Measurements from ENCODE around the gene ITGA4.

ITGA4 gene

DNA sequence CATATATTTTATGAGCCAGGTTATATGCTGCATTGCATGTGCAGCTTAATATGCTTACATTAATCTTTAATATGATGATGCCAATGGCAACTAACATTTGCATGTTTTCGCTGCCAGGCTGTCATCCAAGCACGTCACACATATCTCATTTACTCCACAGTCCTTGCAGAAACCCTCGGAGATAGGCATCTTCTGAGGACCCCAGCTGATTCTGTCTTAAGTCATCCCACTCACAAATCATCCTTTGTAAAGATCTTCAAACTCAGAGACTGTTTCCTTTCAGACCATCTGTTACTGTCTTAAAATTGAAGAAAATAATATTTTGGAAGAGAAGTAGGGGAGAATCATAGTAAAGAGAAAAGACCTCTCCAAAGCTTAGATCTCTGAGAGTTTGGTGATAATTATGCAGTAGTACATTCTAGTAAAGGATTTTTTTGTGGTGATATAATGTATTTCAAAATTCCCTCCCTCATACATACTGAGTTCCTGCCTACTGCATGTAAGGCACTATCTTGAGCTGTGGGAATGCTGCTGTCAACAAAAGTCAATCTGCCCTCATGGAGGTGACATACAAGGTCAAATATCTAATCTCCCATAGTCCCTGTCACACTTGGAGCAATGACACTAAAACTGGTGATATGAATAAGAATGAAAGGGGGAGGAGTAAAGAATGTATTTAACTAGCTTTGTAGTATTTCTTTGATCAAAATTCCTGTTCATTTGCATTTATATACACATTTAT, 11.0 kb downstream of the ITGA4 start:
- Histone ChIP-seq H3K27ac (ENCODE audit: low read depth, low read length) (no peak overlapping the region), H3K36me3 (ENCODE audit: control insufficient read depth in 5 of 5, insufficient read depth in 5 of 5, low read length in 5 of 5) (no peaks in the 10 kb centered on the region), H3K9me3 (ENCODE audit: control insufficient read depth in 5 of 5, low read length in 5 of 5) (no peaks in the 10 kb centered on the region), H3K4me1 (ENCODE audit: control insufficient read depth in 5 of 5, insufficient read depth in 5 of 5, low read length in 5 of 5) (no peaks in the 10 kb centered on the region), H3K9ac (ENCODE audit: low read length in 5 of 5) (no peak overlapping the region), H3K27me3 (ENCODE audit: control insufficient read depth in 5 of 5, insufficient read depth in 4 of 5, low read length in 5 of 5) (no peaks in the 10 kb centered on the region), H3K4me3 (ENCODE audit: low read depth in 1 of 5, low read length in 5 of 5) (no peak overlapping the region)

DNA sequence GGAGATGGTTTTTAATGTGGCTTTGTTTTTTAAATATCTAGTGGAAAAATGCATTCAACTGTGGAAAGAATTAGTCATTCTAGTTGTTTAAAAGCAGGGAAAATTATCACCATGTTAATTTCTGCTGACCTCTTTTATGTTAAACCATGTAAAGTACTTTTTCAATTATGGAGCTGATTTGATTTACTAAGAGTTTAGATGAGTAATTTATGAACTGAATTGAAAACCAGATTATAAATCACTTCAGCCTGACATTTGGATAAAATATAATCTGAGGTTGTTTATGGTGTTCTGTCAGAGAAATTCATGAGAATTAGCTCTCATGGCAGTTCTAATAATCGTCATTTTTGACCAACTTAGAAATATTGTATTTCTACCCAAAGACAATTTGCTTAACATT, 11.6 kb downstream of the ITGA4 start:
- Histone ChIP-seq H3K9me3 (ENCODE audit: control insufficient read depth in 5 of 5, low read length in 5 of 5) (no peaks in the 10 kb centered on the region), H3K27me3 (ENCODE audit: control insufficient read depth in 5 of 5, insufficient read depth in 4 of 5, low read length in 5 of 5) (no peaks in the 10 kb centered on the region), H3K4me3 (ENCODE audit: low read depth in 1 of 5, low read length in 5 of 5) (no peak overlapping the region), H3K9ac (ENCODE audit: low read length in 5 of 5) (no peak overlapping the region), H3K27ac (ENCODE audit: low read depth, low read length) (no peak overlapping the region), H3K36me3 (ENCODE audit: control insufficient read depth in 5 of 5, insufficient read depth in 5 of 5, low read length in 5 of 5) (no peaks in the 10 kb centered on the region), H3K4me1 (ENCODE audit: control insufficient read depth in 5 of 5, insufficient read depth in 5 of 5, low read length in 5 of 5) (no peaks in the 10 kb centered on the region)

DNA sequence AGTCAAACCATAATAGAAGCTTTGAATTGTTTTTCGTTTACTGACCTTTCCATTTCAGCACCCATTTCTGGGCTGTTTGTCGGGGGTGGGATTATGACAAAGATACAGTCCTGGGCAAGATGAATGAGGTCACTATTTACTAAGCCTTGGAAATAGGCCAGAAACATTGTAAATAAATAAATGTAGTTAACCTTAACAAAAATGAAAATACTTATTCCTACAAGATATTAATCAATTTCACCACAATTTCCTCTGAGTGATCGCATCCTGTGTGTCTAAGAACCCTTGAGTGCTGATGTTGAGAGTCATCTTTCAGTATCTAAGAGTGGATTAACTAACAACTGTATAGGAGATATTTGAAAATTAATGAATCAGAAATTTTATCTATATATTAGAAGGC, 14.0 kb downstream of the ITGA4 start:
- H3K36me3 ChIP-seq (ENCODE audit: control insufficient read depth in 5 of 5, insufficient read depth in 5 of 5, low read length in 5 of 5), result no peaks in the 10 kb centered on the region
- no peaks in the 10 kb centered on the region for H3K9me3 ChIP-seq (ENCODE audit: control insufficient read depth in 5 of 5, low read length in 5 of 5)
- no peaks in the 10 kb centered on the region for H3K27me3 ChIP-seq (ENCODE audit: control insufficient read depth in 5 of 5, insufficient read depth in 4 of 5, low read length in 5 of 5)
- no peak overlapping the region for H3K4me3 ChIP-seq (ENCODE audit: low read depth in 1 of 5, low read length in 5 of 5)
- no peak overlapping the region for H3K9ac ChIP-seq (ENCODE audit: low read length in 5 of 5)
- H3K27ac ChIP-seq (ENCODE audit: low read depth, low read length), result no peak overlapping the region
- no peaks in the 10 kb centered on the region for H3K4me1 ChIP-seq (ENCODE audit: control insufficient read depth in 5 of 5, insufficient read depth in 5 of 5, low read length in 5 of 5)

DNA sequence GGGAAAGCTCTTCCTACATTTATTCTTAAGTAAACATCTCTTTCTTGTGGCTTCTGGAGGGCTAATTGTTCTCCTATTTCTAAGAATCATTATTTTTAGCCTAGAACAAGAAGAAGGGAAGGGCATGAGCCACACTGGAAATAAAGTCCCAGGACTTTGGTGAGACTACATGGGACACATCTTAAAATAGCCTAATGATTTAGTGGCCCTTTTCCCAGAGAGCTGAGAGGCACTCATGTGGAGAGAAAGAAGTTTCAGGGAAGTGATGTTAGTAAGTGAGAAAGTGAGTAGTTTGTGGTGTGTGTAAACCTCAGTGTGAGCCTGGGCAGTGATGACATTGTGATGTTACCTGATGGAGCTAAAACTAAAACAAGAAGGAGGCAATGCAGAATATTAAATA, 14.6 kb downstream of the ITGA4 start:
- H3K9ac ChIP-seq (ENCODE audit: low read length in 5 of 5), result no peak overlapping the region
- no peaks in the 10 kb centered on the region for H3K4me1 ChIP-seq (ENCODE audit: control insufficient read depth in 5 of 5, insufficient read depth in 5 of 5, low read length in 5 of 5)
- no peaks in the 10 kb centered on the region for H3K9me3 ChIP-seq (ENCODE audit: control insufficient read depth in 5 of 5, low read length in 5 of 5)
- no peak overlapping the region for H3K27ac ChIP-seq (ENCODE audit: low read depth, low read length)
- no peak overlapping the region for H3K4me3 ChIP-seq (ENCODE audit: low read depth in 1 of 5, low read length in 5 of 5)
- H3K27me3 ChIP-seq (ENCODE audit: control insufficient read depth in 5 of 5, insufficient read depth in 4 of 5, low read length in 5 of 5), result no peaks in the 10 kb centered on the region
- no peaks in the 10 kb centered on the region for H3K36me3 ChIP-seq (ENCODE audit: control insufficient read depth in 5 of 5, insufficient read depth in 5 of 5, low read length in 5 of 5)

GRCh38 chr2:181472990-181473389, 15.8 kb downstream of the ITGA4 start:
- no peaks in the 10 kb centered on the region for H3K4me1 ChIP-seq (ENCODE audit: control insufficient read depth in 5 of 5, insufficient read depth in 5 of 5, low read length in 5 of 5)
- H3K9ac ChIP-seq (ENCODE audit: low read length in 5 of 5), result peak overlapping the region in 1 of 5 donors; percentile 33
- no peak overlapping the region for H3K4me3 ChIP-seq (ENCODE audit: low read depth in 1 of 5, low read length in 5 of 5)
- no peak overlapping the region for H3K27ac ChIP-seq (ENCODE audit: low read depth, low read length)
- H3K36me3 ChIP-seq (ENCODE audit: control insufficient read depth in 5 of 5, insufficient read depth in 5 of 5, low read length in 5 of 5), result no peaks in the 10 kb centered on the region
- H3K27me3 ChIP-seq (ENCODE audit: control insufficient read depth in 5 of 5, insufficient read depth in 4 of 5, low read length in 5 of 5), result no peaks in the 10 kb centered on the region
- H3K9me3 ChIP-seq (ENCODE audit: control insufficient read depth in 5 of 5, low read length in 5 of 5), result no peaks in the 10 kb centered on the region

- no peaks in the 10 kb centered on the region for H3K36me3 ChIP-seq (ENCODE audit: control insufficient read depth in 5 of 5, insufficient read depth in 5 of 5, low read length in 5 of 5)
- no peaks in the 10 kb centered on the region for H3K9me3 ChIP-seq (ENCODE audit: control insufficient read depth in 5 of 5, low read length in 5 of 5)
- H3K27ac ChIP-seq (ENCODE audit: low read depth, low read length), result no peak overlapping the region
- no peaks in the 10 kb centered on the region for H3K4me1 ChIP-seq (ENCODE audit: control insufficient read depth in 5 of 5, insufficient read depth in 5 of 5, low read length in 5 of 5)
- H3K4me3 ChIP-seq (ENCODE audit: low read depth in 1 of 5, low read length in 5 of 5), result no peak overlapping the region
- no peak overlapping the region for H3K9ac ChIP-seq (ENCODE audit: low read length in 5 of 5)
- H3K27me3 ChIP-seq (ENCODE audit: control insufficient read depth in 5 of 5, insufficient read depth in 4 of 5, low read length in 5 of 5), result no peaks in the 10 kb centered on the region
These were observed 17.2 kb downstream of the ITGA4 start for GRCh38 chr2:181474222-181474881.

- Histone ChIP-seq H3K27ac (ENCODE audit: low read depth, low read length) (no peak overlapping the region), H3K4me3 (ENCODE audit: low read depth in 1 of 5, low read length in 5 of 5) (no peak overlapping the region), H3K36me3 (ENCODE audit: control insufficient read depth in 5 of 5, insufficient read depth in 5 of 5, low read length in 5 of 5) (peaks cover 0 to 4% (median 0%) of the 10 kb centered on the region in 5 donors), H3K4me1 (ENCODE audit: control insufficient read depth in 5 of 5, insufficient read depth in 5 of 5, low read length in 5 of 5) (no peaks in the 10 kb centered on the region), H3K9me3 (ENCODE audit: control insufficient read depth in 5 of 5, low read length in 5 of 5) (no peaks in the 10 kb centered on the region), H3K9ac (ENCODE audit: low read length in 5 of 5) (no peak overlapping the region), H3K27me3 (ENCODE audit: control insufficient read depth in 5 of 5, insufficient read depth in 4 of 5, low read length in 5 of 5) (no peaks in the 10 kb centered on the region)
These were observed 26.0 kb downstream of the ITGA4 start for GRCh38 chr2:181483211-181483610.

DNA sequence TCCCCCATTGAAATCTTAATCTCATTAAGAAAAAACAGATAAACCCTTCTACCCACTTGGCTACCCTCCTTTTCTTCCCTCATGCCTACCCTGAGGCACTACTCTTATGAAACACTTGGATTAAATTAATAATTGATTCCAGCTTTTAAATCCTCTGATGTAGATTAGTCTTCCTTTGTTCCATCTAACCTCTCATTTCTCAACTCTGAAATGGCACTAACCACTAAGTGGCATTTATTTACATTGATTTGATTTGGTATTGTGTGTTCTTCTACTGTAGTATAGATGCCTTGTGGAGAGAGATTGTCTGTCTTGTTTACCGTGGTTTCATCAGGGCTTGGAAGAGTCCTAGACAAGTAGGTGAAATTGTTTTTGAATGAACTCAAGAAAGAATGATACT, 26.7 kb downstream of the ITGA4 start:
- Histone ChIP-seq H3K4me3 (ENCODE audit: low read depth in 1 of 5, low read length in 5 of 5) (no peak overlapping the region), H3K27me3 (ENCODE audit: control insufficient read depth in 5 of 5, insufficient read depth in 4 of 5, low read length in 5 of 5) (no peaks in the 10 kb centered on the region), H3K9me3 (ENCODE audit: control insufficient read depth in 5 of 5, low read length in 5 of 5) (no peaks in the 10 kb centered on the region), H3K36me3 (ENCODE audit: control insufficient read depth in 5 of 5, insufficient read depth in 5 of 5, low read length in 5 of 5) (peaks cover 0 to 4% (median 0%) of the 10 kb centered on the region in 5 donors), H3K27ac (ENCODE audit: low read depth, low read length) (no peak overlapping the region), H3K9ac (ENCODE audit: low read length in 5 of 5) (no peak overlapping the region), H3K4me1 (ENCODE audit: control insufficient read depth in 5 of 5, insufficient read depth in 5 of 5, low read length in 5 of 5) (no peaks in the 10 kb centered on the region)

GRCh38 chr2:181484851-181485637, 27.9 kb downstream of the ITGA4 start:
- Histone ChIP-seq H3K9ac (ENCODE audit: low read length in 5 of 5) (no peak overlapping the region), H3K9me3 (ENCODE audit: control insufficient read depth in 5 of 5, low read length in 5 of 5) (no peaks in the 10 kb centered on the region), H3K27me3 (ENCODE audit: control insufficient read depth in 5 of 5, insufficient read depth in 4 of 5, low read length in 5 of 5) (no peaks in the 10 kb centered on the region), H3K36me3 (ENCODE audit: control insufficient read depth in 5 of 5, insufficient read depth in 5 of 5, low read length in 5 of 5) (peaks cover 0 to 4% (median 0%) of the 10 kb centered on the region in 5 donors), H3K4me1 (ENCODE audit: control insufficient read depth in 5 of 5, insufficient read depth in 5 of 5, low read length in 5 of 5) (no peaks in the 10 kb centered on the region), H3K4me3 (ENCODE audit: low read depth in 1 of 5, low read length in 5 of 5) (no peak overlapping the region), H3K27ac (ENCODE audit: low read depth, low read length) (no peak overlapping the region)

DNA sequence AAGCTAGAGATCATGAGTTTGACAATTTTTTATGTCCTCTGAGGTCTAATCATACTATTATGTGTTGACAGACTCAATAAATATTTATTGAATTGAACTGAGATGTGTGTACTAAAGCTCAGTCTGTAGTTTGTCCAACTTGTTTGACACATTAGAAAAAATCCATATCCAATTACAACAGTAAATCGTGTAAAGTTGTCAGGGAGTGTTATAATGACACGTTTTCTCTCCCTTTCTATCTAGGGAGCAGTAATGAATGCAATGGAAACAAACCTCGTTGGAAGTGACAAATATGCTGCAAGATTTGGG, 28.4 kb downstream of the ITGA4 start:
- H3K27ac ChIP-seq (ENCODE audit: low read depth, low read length), result no peak overlapping the region
- H3K27me3 ChIP-seq (ENCODE audit: control insufficient read depth in 5 of 5, insufficient read depth in 4 of 5, low read length in 5 of 5), result no peaks in the 10 kb centered on the region
- no peak overlapping the region for H3K4me3 ChIP-seq (ENCODE audit: low read depth in 1 of 5, low read length in 5 of 5)
- peaks cover 0 to 4% (median 0%) of the 10 kb centered on the region in 5 donors for H3K36me3 ChIP-seq (ENCODE audit: control insufficient read depth in 5 of 5, insufficient read depth in 5 of 5, low read length in 5 of 5)
- H3K9me3 ChIP-seq (ENCODE audit: control insufficient read depth in 5 of 5, low read length in 5 of 5), result no peaks in the 10 kb centered on the region
- H3K9ac ChIP-seq (ENCODE audit: low read length in 5 of 5), result no peak overlapping the region
- H3K4me1 ChIP-seq (ENCODE audit: control insufficient read depth in 5 of 5, insufficient read depth in 5 of 5, low read length in 5 of 5), result no peaks in the 10 kb centered on the region

All from subcutaneous abdominal adipose tissue (tissue), 5 donors.